H9 (cell line): ENCODE results near the gene SFXN5. TPM values are rescaled to one million over a fixed set of nuclear protein-coding genes. Genes with fewer than 3 reads are reported as not detected.

Experiments used
- DNase-seq: peaks from one replicate; pipeline ENCODE4 v3.0.0-alpha.2; 2017
- H2AFZ ChIP-seq: one replicate; pipeline ENCODE4 v1.6.1; 2013; ENCODE audit warnings: mild to moderate bottlenecking, low read length, control low read depth, moderate library complexity
- H2AK5ac ChIP-seq: 2 replicates; pipeline ENCODE4 v1.6.1; 2013; ENCODE audit warnings: low read length, control low read depth, mixed read lengths; ENCODE audit not compliant: insufficient read length
- H2BK120ac ChIP-seq: one replicate; pipeline ENCODE4 v1.6.1; 2013; ENCODE audit warnings: low read depth, mild to moderate bottlenecking, low read length, control low read depth, inconsistent platforms; ENCODE audit not compliant: poor library complexity, severe bottlenecking
- H2BK12ac ChIP-seq: 2 replicates; pipeline ENCODE4 v1.6.1; 2013; ENCODE audit warnings: low read length, control low read depth, mixed read lengths, low read depth; ENCODE audit not compliant: insufficient read length
- H2BK15ac ChIP-seq: 2 replicates; pipeline ENCODE4 v1.6.1; 2013; ENCODE audit warnings: low read depth, low read length, control low read depth
- H2BK20ac ChIP-seq: one replicate; pipeline ENCODE4 v1.6.1; 2013; ENCODE audit warnings: low read depth, mild to moderate bottlenecking, low read length, control low read depth, inconsistent platforms; ENCODE audit not compliant: poor library complexity, severe bottlenecking
- H2BK5ac ChIP-seq: 2 replicates; pipeline ENCODE4 v1.6.1; 2013; ENCODE audit warnings: low read length, control low read depth, mixed read lengths; ENCODE audit not compliant: insufficient read length
- H3K14ac ChIP-seq: 2 replicates; pipeline ENCODE4 v1.6.1; 2013; ENCODE audit warnings: low read length, control low read depth; ENCODE audit not compliant: insufficient read depth
- H3K18ac ChIP-seq: 2 replicates; pipeline ENCODE4 v1.6.1; 2013; ENCODE audit warnings: low read depth, mild to moderate bottlenecking, mixed read lengths, low read length, control low read depth; ENCODE audit not compliant: insufficient read length
- H3K23ac ChIP-seq: 2 replicates; pipeline ENCODE4 v1.6.1; 2013; ENCODE audit warnings: low read length, control low read depth, mixed read lengths, low read depth; ENCODE audit not compliant: insufficient read length
- H3K23me2 ChIP-seq: 2 replicates; pipeline ENCODE4 v1.6.1; 2013; ENCODE audit warnings: low read depth, mild to moderate bottlenecking, mixed read lengths, low read length, control low read depth; ENCODE audit not compliant: insufficient read length, poor library complexity, severe bottlenecking
- H3K27ac ChIP-seq: 2 replicates; pipeline ENCODE4 v1.5.1; 2013; ENCODE audit warnings: low read length, control low read depth, mixed read lengths, low read depth; ENCODE audit not compliant: insufficient read length
- H3K27me3 ChIP-seq: 2 replicates; pipeline ENCODE4 v1.6.1; 2013; ENCODE audit warnings: low read length, control low read depth, inconsistent platforms; ENCODE audit not compliant: insufficient read depth
- H3K4ac ChIP-seq: 2 replicates; pipeline ENCODE4 v1.6.1; 2013; ENCODE audit warnings: low read depth, mild to moderate bottlenecking, control low read depth, inconsistent platforms, low read length, moderate library complexity
- H3K4me1 ChIP-seq: 2 replicates; pipeline ENCODE4 v1.6.1; 2013; ENCODE audit warnings: low read length, control low read depth, inconsistent platforms; ENCODE audit not compliant: insufficient read depth
- H3K4me2 ChIP-seq: 2 replicates; pipeline ENCODE4 v1.6.1; 2013; ENCODE audit warnings: low read length, control low read depth, mixed read lengths; ENCODE audit not compliant: insufficient read length, insufficient read depth
- H3K56ac ChIP-seq: 2 replicates; pipeline ENCODE4 v1.6.1; 2013; ENCODE audit warnings: low read depth, mild to moderate bottlenecking, mixed read lengths, low read length, control low read depth; ENCODE audit not compliant: insufficient read length
- H3K79me1 ChIP-seq: 2 replicates; pipeline ENCODE4 v1.6.1; 2013; ENCODE audit warnings: low read depth, mild to moderate bottlenecking, moderate library complexity, low read length, control low read depth, inconsistent platforms; ENCODE audit not compliant: insufficient read depth, poor library complexity, severe bottlenecking
- H3K79me2 ChIP-seq: 2 replicates; pipeline ENCODE4 v1.6.1; 2013; ENCODE audit warnings: low read length, control low read depth, inconsistent platforms; ENCODE audit not compliant: insufficient read depth
- H3K9ac ChIP-seq: 2 replicates; pipeline ENCODE4 v1.6.1; 2013; ENCODE audit warnings: low read length, control low read depth, mixed read lengths; ENCODE audit not compliant: insufficient read length; ENCODE audit errors: extremely low read depth
- H3K9me3 ChIP-seq: one replicate; pipeline ENCODE4 v1.6.1; 2013; ENCODE audit warnings: low read depth, low read length, inconsistent platforms; ENCODE audit not compliant: control insufficient read depth
- H3T11ph ChIP-seq: one replicate; pipeline ENCODE4 v1.6.1; 2013; ENCODE audit warnings: mild to moderate bottlenecking, low read length, control low read depth, inconsistent platforms
- H4K20me1 ChIP-seq: one replicate; pipeline ENCODE4 v1.6.1; 2013; ENCODE audit not compliant: control insufficient read depth, insufficient read length, insufficient read depth
- H4K5ac ChIP-seq: 2 replicates; pipeline ENCODE4 v1.6.1; 2013; ENCODE audit warnings: low read depth, mild to moderate bottlenecking, mixed read lengths, low read length, control low read depth; ENCODE audit not compliant: insufficient read length
- H4K8ac ChIP-seq: replicated peaks from 2 replicates; pipeline ENCODE4 v1.6.1; 2013; ENCODE audit warnings: low read length, control low read depth, mixed read lengths, low read depth; ENCODE audit not compliant: insufficient read length
- H4K91ac ChIP-seq: 2 replicates; pipeline ENCODE4 v1.6.1; 2013; ENCODE audit warnings: low read depth, mild to moderate bottlenecking, moderate library complexity, mixed read lengths, low read length, control low read depth; ENCODE audit not compliant: insufficient read length
- H3K27ac Mint-ChIP-seq, 3 experiments: 2 replicates in 2 of 3; 3 replicates in 1 of 3; pipeline ENCODE4 v1.8.0; 2020 to 2021; ENCODE audit warnings: mixed read lengths in 3 of 3, mild to moderate bottlenecking in 1 of 3, moderate library complexity in 1 of 3
- H3K27me3 Mint-ChIP-seq: 2 replicates; pipeline ENCODE4 v1.8.0; 2021; ENCODE audit warnings: low read depth, mild to moderate bottlenecking, moderate library complexity, mixed read lengths
- H3K36me3 Mint-ChIP-seq, 3 experiments: 2 replicates in 2 of 3; 3 replicates in 1 of 3; pipeline ENCODE4 v1.8.0; 2020 to 2021; ENCODE audit warnings: low read depth in 3 of 3, mixed read lengths in 3 of 3; ENCODE audit not compliant: insufficient read depth in 1 of 3
- H3K4me1 Mint-ChIP-seq, 2 experiments: 2 replicates each; pipeline ENCODE4 v1.8.0; 2020; ENCODE audit warnings: mixed read lengths in 2 of 2
- H3K4me3 Mint-ChIP-seq, 2 experiments: 2 replicates in 1 of 2; 3 replicates in 1 of 2; pipeline ENCODE4 v1.8.0; 2020 to 2021; ENCODE audit warnings: mild to moderate bottlenecking in 2 of 2, mixed read lengths in 2 of 2, moderate library complexity in 1 of 2
- H3K9me3 Mint-ChIP-seq, 2 experiments: 2 replicates in 1 of 2; 3 replicates in 1 of 2; pipeline ENCODE4 v1.8.0; 2020; ENCODE audit warnings: mild to moderate bottlenecking in 2 of 2, mixed read lengths in 2 of 2, moderate library complexity in 1 of 2
- WGBS: extraction: QIAGEN DNeasy Blood & Tissue Kit; methylation state at CpG from one replicate; pipeline ENCODE4 v1.1.7; 2013; ENCODE audit warnings: missing lambda C conversion rate, low lambda C conversion rate, mixed read lengths; ENCODE audit not compliant: insufficient read length; ENCODE audit errors: extremely low coverage; 5-methylcytosine and 5-hydroxymethylcytosine counted together
- total RNA-seq: library from RNA; stranded (reverse); gene quantifications from 2 replicates; pipeline ENCODE4 v1.2.1, GENCODE V29; 2021
- TF ChIP-seq, protein P1 (sequence below): fragments of 200-600 bp; sonication (generic); conservative IDR thresholded peaks from 3 replicates; pipeline ENCODE4 v1.8.0; 2021; ENCODE audit warnings: antibody characterized with exemption, mild to moderate bottlenecking

Gene SFXN5
- total RNA-seq, 1 experiment from 2014 or later = 30.9 TPM

GRCh38 chr2:73069041-73069854 lies 2.3 kb downstream of the SFXN5 start:
- H3K27ac Mint-ChIP-seq = no peak overlapping the region
- H3K27ac ChIP-seq = no peak overlapping the region

More at GRCh38 chr2:73069041-73069854, 2.3 kb downstream of the SFXN5 start:
- H2BK15ac ChIP-seq = no peak overlapping the region
- Mint-ChIP-seq H3K36me3 (peaks cover 0 to 11% (median 7%) of the 10 kb centered on the region in 3 experiments; a peak in 5 of 7 replicates), H3K4me3 (peak overlapping the region; percentile 88 to 92), H3K4me1 (peaks cover 30 to 38% of the 10 kb centered on the region in 2 experiments), H3K27me3 (peaks cover 6% of the 10 kb centered on the region), H3K9me3 (no peaks in the 10 kb centered on the region)
- H3T11ph ChIP-seq = no peak overlapping the region
- no peak overlapping the region for H2AFZ ChIP-seq
- H3K23me2 ChIP-seq = peaks cover 7% of the 10 kb centered on the region
- H4K8ac ChIP-seq = no peak overlapping the region
- H3K79me2 ChIP-seq = peaks cover 7% of the 10 kb centered on the region; the same call in 1 of the 2 replicates
- no peak overlapping the region for H4K5ac ChIP-seq
- H3K9ac ChIP-seq = peak overlapping the region; percentile 11
- no peak overlapping the region for H2AK5ac ChIP-seq
- H3K4me2 ChIP-seq = peak overlapping the region; percentile 70
- peaks cover 2% of the 10 kb centered on the region for H4K20me1 ChIP-seq
- no peaks in the 10 kb centered on the region for H3K9me3 ChIP-seq
- no peak overlapping the region for H3K23ac ChIP-seq
- H2BK5ac ChIP-seq = no peak overlapping the region
- H3K56ac ChIP-seq = no peak overlapping the region
- no peak overlapping the region for H2BK120ac ChIP-seq
- H2BK20ac ChIP-seq = no peak overlapping the region
- no peak overlapping the region for H3K14ac ChIP-seq
- no peak overlapping the region for H4K91ac ChIP-seq
- H3K79me1 ChIP-seq = peaks cover 6% of the 10 kb centered on the region
- TF ChIP-seq, protein P1, sequence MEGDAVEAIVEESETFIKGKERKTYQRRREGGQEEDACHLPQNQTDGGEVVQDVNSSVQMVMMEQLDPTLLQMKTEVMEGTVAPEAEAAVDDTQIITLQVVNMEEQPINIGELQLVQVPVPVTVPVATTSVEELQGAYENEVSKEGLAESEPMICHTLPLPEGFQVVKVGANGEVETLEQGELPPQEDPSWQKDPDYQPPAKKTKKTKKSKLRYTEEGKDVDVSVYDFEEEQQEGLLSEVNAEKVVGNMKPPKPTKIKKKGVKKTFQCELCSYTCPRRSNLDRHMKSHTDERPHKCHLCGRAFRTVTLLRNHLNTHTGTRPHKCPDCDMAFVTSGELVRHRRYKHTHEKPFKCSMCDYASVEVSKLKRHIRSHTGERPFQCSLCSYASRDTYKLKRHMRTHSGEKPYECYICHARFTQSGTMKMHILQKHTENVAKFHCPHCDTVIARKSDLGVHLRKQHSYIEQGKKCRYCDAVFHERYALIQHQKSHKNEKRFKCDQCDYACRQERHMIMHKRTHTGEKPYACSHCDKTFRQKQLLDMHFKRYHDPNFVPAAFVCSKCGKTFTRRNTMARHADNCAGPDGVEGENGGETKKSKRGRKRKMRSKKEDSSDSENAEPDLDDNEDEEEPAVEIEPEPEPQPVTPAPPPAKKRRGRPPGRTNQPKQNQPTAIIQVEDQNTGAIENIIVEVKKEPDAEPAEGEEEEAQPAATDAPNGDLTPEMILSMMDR = no peak
- H3K4me1 ChIP-seq = peaks cover 4% of the 10 kb centered on the region; the same call in 1 of the 2 replicates
- no peak overlapping the region for H3K4ac ChIP-seq
- no peak overlapping the region for H3K18ac ChIP-seq
- DNase-seq = no peak
- H3K27me3 ChIP-seq = no peaks in the 10 kb centered on the region
- WGBS = no CpG with 5 or more reads among the region's 7 CpGs
- H2BK12ac ChIP-seq = no peak overlapping the region
